Testis (tissue), 3 donors: Measurements from ENCODE around the gene CDH10. TPM values are rescaled to one million over a fixed set of nuclear protein-coding genes. Genes with fewer than 3 reads are reported as not detected.

Source experiments
- DNase-seq: peaks from one replicate; pipeline ENCODE4 v3.0.0-alpha.2; 2019
- H3K27ac ChIP-seq, 2 donors: fragments of 200-600 bp; sonication (generic); one replicate each; pipeline ENCODE4 v1.5.1; 2019
- H3K27me3 ChIP-seq: fragments of 200-600 bp; sonication (generic); one replicate; pipeline ENCODE4 v1.5.1; 2019
- H3K36me3 ChIP-seq: fragments of 200-600 bp; sonication (generic); one replicate; pipeline ENCODE4 v1.5.1; 2017; ENCODE audit warnings: low read depth; ENCODE audit errors: missing control alignments
- H3K4me1 ChIP-seq: fragments of 200-600 bp; sonication (generic); one replicate; pipeline ENCODE4 v1.5.1; 2019
- H3K4me3 ChIP-seq, 2 donors: fragments of 200-600 bp; sonication (generic); one replicate each; pipeline ENCODE4 v1.5.1; 2017 to 2019
- H3K9me3 ChIP-seq: fragments of 200-600 bp; sonication (generic); one replicate; pipeline ENCODE4 v1.5.1; 2017
- CTCF ChIP-seq, 3 experiments: fragments of 450-650 bp in 2 of 3; fragments of 200-600 bp in 1 of 3; sonication (generic) in 1 of 3; IDR thresholded peaks; one replicate each; pipeline ENCODE4 v1.5.1; 2016 to 2019; ENCODE audit warnings: antibody characterized with exemption in 3 of 3, mild to moderate bottlenecking in 2 of 3, moderate library complexity in 1 of 3
- POLR2A ChIP-seq: fragments of 450-650 bp; IDR thresholded peaks from one replicate; pipeline ENCODE4 v1.6.1; 2017; ENCODE audit warnings: antibody characterized with exemption, mild to moderate bottlenecking, moderate library complexity
- WGBS, 2 donors: methylation state at CpG; one replicate each; pipeline ENCODE4 v1.1.5; 2018; 5-methylcytosine and 5-hydroxymethylcytosine counted together
- intact Hi-C: fragments of 100-400 bp; cut with DNase I; formaldehyde crosslinking; loops from one replicate; pipeline ENCODE4 v1.15.1; 2023; ENCODE audit warnings: low total_unique reads
- polyA plus RNA-seq: library from polyadenylated mRNA; stranded (reverse); fragments of 350-450 nt; fragmentation: Illumina TruSeq; extraction: RNeasy Lipid Tissue Mini Kit (QIAGEN cat#74804); gene quantifications from one replicate; pipeline ENCODE4 v1.2.3, GENCODE V29; 2014; ENCODE audit warnings: low read depth, low replicate concordance; ENCODE audit not compliant: insufficient read depth
- total RNA-seq, 2 donors: library from RNA; depleted of rRNA; stranded (reverse); fragments of >200 nt; gene quantifications; one replicate each; pipeline ENCODE4 v1.2.3, GENCODE V29; 2016

The CDH10 gene
- total and polyA plus RNA-seq, 3 donors from 2014 or later: 0.74 to 1.4 (median 0.84) TPM

DNA sequence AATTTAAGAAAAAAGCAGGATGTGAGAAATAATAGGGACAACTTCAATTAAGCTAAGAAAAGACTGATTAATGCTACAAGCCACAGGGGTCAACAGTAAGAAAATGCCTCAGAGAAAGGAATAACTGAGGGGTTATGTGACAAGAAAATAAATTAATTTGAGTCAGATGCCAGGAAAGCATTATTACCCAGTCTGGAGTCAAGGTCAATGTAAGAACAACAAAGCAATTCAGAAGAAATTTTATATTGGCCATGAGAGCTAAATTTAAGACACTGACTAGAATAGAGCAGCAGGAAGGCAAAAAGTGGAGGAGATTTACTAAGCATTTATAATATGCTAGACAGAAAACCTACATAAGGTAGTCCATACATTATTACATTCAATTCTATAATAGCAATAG is 73.5 kb downstream of the CDH10 start:
- no peak overlapping the region for H3K27ac ChIP-seq

DNA sequence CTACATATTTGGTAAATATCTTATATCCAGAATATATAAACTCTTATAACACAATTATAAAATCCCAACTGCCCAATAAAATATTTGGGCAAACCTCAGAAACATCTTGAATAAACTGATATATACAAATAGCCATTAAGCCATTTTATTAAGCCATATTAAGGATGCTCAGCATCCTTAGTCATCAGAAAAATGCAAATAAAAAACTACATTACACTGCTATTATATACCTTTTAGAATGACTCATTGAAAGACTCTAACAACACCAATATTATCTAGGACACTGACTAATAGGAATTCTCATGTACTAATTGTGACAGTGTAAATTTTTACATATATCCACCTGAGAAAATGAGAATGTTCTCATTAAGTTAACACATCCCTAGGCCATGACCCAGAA is 77.8 kb downstream of the CDH10 start:
- intact Hi-C loops: no loop called here

More for the DNA sequence above, 73.5 kb downstream of the CDH10 start:
- no peaks in the 10 kb centered on the region for H3K36me3 ChIP-seq
- TF ChIP-seq POLR2A: no peak
- TF ChIP-seq CTCF (IDR thresholded peaks at IDR 0.05): no peak
- no peaks in the 10 kb centered on the region for H3K27me3 ChIP-seq
- intact Hi-C loops: no loop called here
- no peak for DNase-seq
- no peaks in the 10 kb centered on the region for H3K4me1 ChIP-seq
- H3K9me3 ChIP-seq: no peaks in the 10 kb centered on the region
- H3K4me3 ChIP-seq: no peak overlapping the region

DNA sequence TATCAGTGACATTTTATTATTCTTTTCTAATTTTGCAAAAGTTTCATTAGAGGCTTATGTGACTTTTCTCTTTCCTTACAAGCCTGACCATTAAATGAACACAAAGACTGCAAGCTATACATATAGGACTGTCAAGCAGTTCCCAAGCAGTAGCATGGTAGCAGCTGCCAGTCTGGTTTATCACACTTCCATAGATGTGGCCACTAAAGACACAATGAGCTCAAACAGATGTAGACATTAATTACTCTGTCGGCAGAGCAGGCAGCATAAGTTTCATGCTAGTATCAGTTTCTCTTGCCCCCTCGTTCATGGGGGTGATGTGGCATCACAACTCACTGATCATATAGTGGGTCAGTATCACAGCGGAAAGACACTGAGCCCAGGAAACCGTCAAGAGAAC is 89.5 kb downstream of the CDH10 start:
- DNase-seq: no peak
- H3K27me3 ChIP-seq: no peaks in the 10 kb centered on the region
- TF ChIP-seq POLR2A (no peak), CTCF (IDR thresholded peaks at IDR 0.05) (no peak)
- intact Hi-C loops: no loop called here
- H3K4me1 ChIP-seq: no peaks in the 10 kb centered on the region
- H3K9me3 ChIP-seq: no peaks in the 10 kb centered on the region
- 67 to 70% methylated on average over 4 of the region's 4 CpGs for WGBS, 2 donors
- H3K36me3 ChIP-seq: no peaks in the 10 kb centered on the region
- H3K27ac ChIP-seq: no peak overlapping the region
- no peak overlapping the region for H3K4me3 ChIP-seq

More for the DNA sequence above, 77.8 kb downstream of the CDH10 start:
- H3K9me3 ChIP-seq: no peaks in the 10 kb centered on the region
- H3K27ac ChIP-seq: no peak overlapping the region
- TF ChIP-seq CTCF (IDR thresholded peaks at IDR 0.05): no peak
- TF ChIP-seq POLR2A: no peak
- no peak for DNase-seq
- H3K4me3 ChIP-seq: no peak overlapping the region
- H3K27me3 ChIP-seq: no peaks in the 10 kb centered on the region
- no peaks in the 10 kb centered on the region for H3K4me1 ChIP-seq
- H3K36me3 ChIP-seq: no peaks in the 10 kb centered on the region

DNA sequence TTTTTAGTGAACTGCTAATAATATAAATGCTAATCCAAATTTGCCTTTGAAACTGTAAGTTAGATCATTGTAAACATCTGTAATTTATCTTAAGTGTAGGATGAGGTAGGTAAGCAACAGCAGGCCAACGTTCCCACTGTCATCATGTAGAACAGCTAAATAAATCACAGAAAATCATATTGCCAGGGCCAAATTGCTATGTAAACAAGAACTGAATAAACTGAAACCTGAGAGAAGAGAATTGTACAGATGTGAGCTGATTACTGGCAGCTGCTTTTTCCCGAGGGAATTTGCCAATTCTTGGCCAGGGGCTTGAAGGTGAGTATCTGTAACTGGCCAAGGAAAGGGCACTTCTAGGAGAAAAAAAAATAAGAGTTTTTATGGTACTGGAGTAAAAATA is 97.6 kb downstream of the CDH10 start:
- TF ChIP-seq CTCF (IDR thresholded peaks at IDR 0.05) (no peak), POLR2A (no peak)
- Histone ChIP-seq H3K27ac (no peak overlapping the region), H3K4me3 (no peak overlapping the region), H3K27me3 (no peaks in the 10 kb centered on the region), H3K36me3 (no peaks in the 10 kb centered on the region), H3K4me1 (no peaks in the 10 kb centered on the region), H3K9me3 (no peaks in the 10 kb centered on the region)
- intact Hi-C loops: no loop called here
- DNase-seq: no peak
- WGBS, 2 donors: 37 to 45% methylated on average over 2 of the region's 2 CpGs

DNA sequence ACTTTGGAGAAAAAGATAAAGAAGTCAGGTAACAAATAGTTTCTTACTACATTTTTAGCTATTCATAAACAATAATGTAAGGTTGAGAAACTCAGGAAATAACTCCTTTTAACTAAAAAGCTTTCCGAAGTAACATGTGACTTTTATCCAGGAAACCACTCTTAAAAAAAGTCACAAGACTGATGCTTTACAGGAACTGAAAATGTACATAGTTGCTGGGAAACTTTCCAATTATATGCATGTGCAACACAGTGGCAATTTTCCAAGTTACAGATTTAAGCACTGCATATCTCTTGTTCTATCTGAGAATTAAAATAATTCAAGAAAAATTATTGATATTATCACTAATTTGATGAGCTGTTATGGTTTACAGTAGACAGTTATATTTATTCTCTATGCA is 105.2 kb downstream of the CDH10 start:
- Histone ChIP-seq H3K27me3 (no peaks in the 10 kb centered on the region), H3K36me3 (no peaks in the 10 kb centered on the region), H3K9me3 (no peaks in the 10 kb centered on the region), H3K27ac (no peak overlapping the region), H3K4me1 (no peaks in the 10 kb centered on the region), H3K4me3 (no peak overlapping the region)
- intact Hi-C loops: no loop called here
- TF ChIP-seq POLR2A: no peak
- no peak for TF ChIP-seq CTCF (IDR thresholded peaks at IDR 0.05)
- WGBS, 2 donors: 39 to 58% methylated on average over 1 of the region's 1 CpG
- no peak for DNase-seq
